GM21360 (cell line): ENCODE results near the gene CTSO.
A peak's percentile ranks its signal among the peaks of the same experiment; 100 is the strongest.

Experiments used
- ATAC-seq: cut with Tn5 transposase; IDR thresholded peaks from one replicate; pipeline ENCODE4 v1.9.1; 2021; ENCODE audit warnings: mild to moderate bottlenecking, moderate library complexity; ENCODE audit not compliant: unreplicated experiment

CTSO gene

GRCh38 chr4:155953151-155954117 is at the start of gene CTSO:
Gene CTSO, minus strand, starts transcription at chr4:155953866. Its CDS starts 19 bp downstream, at chr4:155953847.
- ATAC-seq, result peak; percentile 92

- no peak for ATAC-seq
Observed at GRCh38 chr4:156000491-156000890, 46.8 kb upstream of the CTSO start.

GRCh38 chr4:155999725-156000124 is 46.1 kb upstream of the CTSO start:
- peak; percentile 62 for ATAC-seq

GRCh38 chr4:155995069-155995468 is 41.4 kb upstream of the CTSO start:
- ATAC-seq, result no peak

GRCh38 chr4:155984106-155984797 is 30.6 kb upstream of the CTSO start:
- ATAC-seq, result no peak

GRCh38 chr4:155982736-155983385 is 29.2 kb upstream of the CTSO start:
- ATAC-seq, result no peak

GRCh38 chr4:155978810-155979209 is 25.1 kb upstream of the CTSO start:
- ATAC-seq, result no peak

GRCh38 chr4:155975511-155975910 is 21.8 kb upstream of the CTSO start:
- ATAC-seq, result no peak

- peak; percentile 0 for ATAC-seq
Observed at GRCh38 chr4:155974996-155975395, 21.3 kb upstream of the CTSO start.

- peak; percentile 99 for ATAC-seq
Observed at GRCh38 chr4:155974476-155974749, 20.7 kb upstream of the CTSO start.

- peak; percentile 26 for ATAC-seq
Observed at GRCh38 chr4:155973639-155974475, 20.2 kb upstream of the CTSO start.

GRCh38 chr4:155972098-155972497 is 18.4 kb upstream of the CTSO start:
- peak; percentile 49 for ATAC-seq

GRCh38 chr4:155966731-155967395 is 13.2 kb upstream of the CTSO start:
- no peak for ATAC-seq

- no peak for ATAC-seq
Observed at GRCh38 chr4:155966171-155966570, 12.5 kb upstream of the CTSO start.

GRCh38 chr4:155964016-155964891 is 10.6 kb upstream of the CTSO start:
- no peak for ATAC-seq

- no peak for ATAC-seq
Observed at GRCh38 chr4:155962767-155963166, 9.1 kb upstream of the CTSO start.

- no peak for ATAC-seq
Observed at GRCh38 chr4:155961575-155961974, 7.9 kb upstream of the CTSO start.

- no peak for ATAC-seq
Observed at GRCh38 chr4:155960522-155960921, 6.9 kb upstream of the CTSO start.

GRCh38 chr4:155959417-155959816 is 5.8 kb upstream of the CTSO start:
- ATAC-seq, result no peak
